Adrenal gland (tissue), 12 donors: ENCODE results near the gene ELN. TPM values are rescaled to one million over a fixed set of nuclear protein-coding genes. Genes with fewer than 3 reads are reported as not detected.

Experiments used
- DNase-seq, 7 donors: peaks; one replicate each; pipeline ENCODE4 v3.0.0-alpha.2; 2019 to 2020
- H3K27ac ChIP-seq, 5 donors: fragments of 200-600 bp; sonication (generic) in 4 of 5; 1 replicate in 3 of 5; 2 replicates in 2 of 5; pipeline versions ENCODE4 v1.5.1 to v1.8.0; 2016 to 2020; ENCODE audit warnings: mild to moderate bottlenecking in 1 of 5
- H3K27me3 ChIP-seq: fragments of 200-600 bp; 2 replicates; pipeline ENCODE4 v1.8.0; 2021
- H3K36me3 ChIP-seq, 2 donors: fragments of 200-600 bp; replicated peaks in 1 of 2; 1 replicate in 1 of 2; 2 replicates in 1 of 2; pipeline versions ENCODE4 v1.5.1 to v1.8.0; 2018 to 2022
- H3K4me1 ChIP-seq, 2 donors: fragments of 200-600 bp; replicated peaks in 1 of 2; 1 replicate in 1 of 2; 2 replicates in 1 of 2; pipeline versions ENCODE4 v1.5.1 to v1.8.0; 2018 to 2021
- H3K4me3 ChIP-seq, 4 donors: fragments of 200-600 bp; sonication (generic) in 3 of 4; one replicate each; pipeline ENCODE4 v1.5.1; 2016 to 2018
- H3K9me3 ChIP-seq, 3 donors: fragments of 200-600 bp; sonication (generic) in 1 of 3; replicated peaks in 1 of 3; 1 replicate in 2 of 3; 2 replicates in 1 of 3; pipeline versions ENCODE4 v1.5.1 to v1.8.0; 2016 to 2021
- POLR2A ChIP-seq, 2 donors: fragments of 450-650 bp; IDR thresholded peaks; one replicate each; pipeline ENCODE4 v1.6.1; 2017; ENCODE audit warnings: antibody characterized with exemption in 2 of 2, mild to moderate bottlenecking in 2 of 2, moderate library complexity in 1 of 2
- WGBS, 4 donors: extraction: QIAGEN DNeasy Blood & Tissue Kit in 2 of 4; methylation state at CpG; one replicate each; pipeline versions ENCODE4 v1.1.5 to v1.1.7; 2013 to 2017; 5-methylcytosine and 5-hydroxymethylcytosine counted together
- intact Hi-C, 2 donors: fragments of 100-400 bp; cut with DNase I; formaldehyde crosslinking; loops; one replicate each; pipeline versions ENCODE4 v1.14.1 to v1.15.0; 2022 to 2023
- polyA plus RNA-seq, 3 donors: library from polyadenylated mRNA; stranded (reverse); fragments of 200-250 nt in 2 of 3; fragments of 350-450 nt in 1 of 3; fragmentation: Illumina TruSeq in 1 of 3; extraction: RNeasy Lipid Tissue Mini Kit (QIAGEN cat#74804) in 1 of 3; gene quantifications; one replicate each; pipeline ENCODE4 v1.2.3, GENCODE V29; 2013 to 2014
- total RNA-seq, 9 donors: library from RNA; depleted of rRNA in 4 of 9; stranded (reverse); fragments of >200 nt in 4 of 9; fragments of 120-200 nt in 1 of 9; fragmentation: NEBNext Ultra II Directional in 1 of 9; extraction: Animal tissue kit (Norgen Biotek cat#: 25700) in 1 of 9; gene quantifications; one replicate each; pipeline versions ENCODE4 v1.1.0 to v1.2.4, GENCODE V29; 2013 to 2023
- TF ChIP-seq, protein P1 (sequence below), 6 experiments: fragments of 450-650 bp in 4 of 6; fragments of 200-600 bp in 2 of 6; sonication (generic) in 1 of 6; IDR thresholded peaks; 1 replicate in 5 of 6; 2 replicates in 1 of 6; pipeline versions ENCODE4 v1.5.1 to v1.8.0; 2016 to 2021; ENCODE audit warnings: antibody characterized with exemption in 6 of 6, mild to moderate bottlenecking in 2 of 6, moderate library complexity in 1 of 6
- donor health status: healthy with polysubstance abuse.
- donor health status: Bipolar disorder and iron deficiency.
- donor health status: DM: yes; HTN: yes; CAD: no.
- donor health status: DM: no; HTN: no; CAD: no.
- donor health status: DM: no; HTN: no; CAD: no.
- donor health status: DM: yes; HTN: yes; CAD: no.

The ELN gene
- total and polyA plus RNA-seq, 12 donors = 4.6 to 107 (median 15.9) TPM

DNA sequence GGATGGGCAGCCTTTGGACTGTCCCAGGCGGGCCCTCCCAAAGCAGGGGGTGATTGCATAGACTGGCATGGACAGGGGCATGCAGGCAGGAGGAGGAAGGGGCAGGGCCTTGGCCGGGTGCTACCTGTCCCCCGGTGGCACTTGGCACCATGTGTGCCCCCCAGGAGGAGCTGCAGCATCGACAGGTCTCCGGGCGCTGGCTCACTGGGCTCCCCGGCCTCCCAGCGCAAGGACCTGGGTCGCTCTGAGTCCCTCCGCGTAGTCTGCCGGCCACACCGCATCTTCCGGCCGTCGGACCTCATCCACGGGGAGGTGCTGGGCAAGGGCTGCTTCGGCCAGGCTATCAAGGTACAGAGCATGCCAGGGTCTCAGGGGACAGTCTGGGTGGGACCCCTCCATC lies 78.9 kb downstream of the ELN start:
- TF ChIP-seq, protein P1, sequence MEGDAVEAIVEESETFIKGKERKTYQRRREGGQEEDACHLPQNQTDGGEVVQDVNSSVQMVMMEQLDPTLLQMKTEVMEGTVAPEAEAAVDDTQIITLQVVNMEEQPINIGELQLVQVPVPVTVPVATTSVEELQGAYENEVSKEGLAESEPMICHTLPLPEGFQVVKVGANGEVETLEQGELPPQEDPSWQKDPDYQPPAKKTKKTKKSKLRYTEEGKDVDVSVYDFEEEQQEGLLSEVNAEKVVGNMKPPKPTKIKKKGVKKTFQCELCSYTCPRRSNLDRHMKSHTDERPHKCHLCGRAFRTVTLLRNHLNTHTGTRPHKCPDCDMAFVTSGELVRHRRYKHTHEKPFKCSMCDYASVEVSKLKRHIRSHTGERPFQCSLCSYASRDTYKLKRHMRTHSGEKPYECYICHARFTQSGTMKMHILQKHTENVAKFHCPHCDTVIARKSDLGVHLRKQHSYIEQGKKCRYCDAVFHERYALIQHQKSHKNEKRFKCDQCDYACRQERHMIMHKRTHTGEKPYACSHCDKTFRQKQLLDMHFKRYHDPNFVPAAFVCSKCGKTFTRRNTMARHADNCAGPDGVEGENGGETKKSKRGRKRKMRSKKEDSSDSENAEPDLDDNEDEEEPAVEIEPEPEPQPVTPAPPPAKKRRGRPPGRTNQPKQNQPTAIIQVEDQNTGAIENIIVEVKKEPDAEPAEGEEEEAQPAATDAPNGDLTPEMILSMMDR (IDR thresholded peaks at IDR 0.05) = no peak
- no peak for TF ChIP-seq POLR2A (IDR thresholded peaks at IDR 0.05)
- WGBS, 4 donors = 94 to 100% (median 95%) methylated on average over 2 to 18 of the region's 18 CpGs
- Histone ChIP-seq H3K4me1 (no peaks in the 10 kb centered on the region), H3K27me3 (no peaks in the 10 kb centered on the region), H3K9me3 (no peaks in the 10 kb centered on the region), H3K36me3 (peaks cover 0 to 67% of the 10 kb centered on the region in 2 donors), H3K4me3 (no peak overlapping the region), H3K27ac (no peak overlapping the region)
- DNase-seq = no peak
- intact Hi-C loops = no loop called here

GRCh38 chr7:74115326-74115725 lies 87.4 kb downstream of the ELN start:
- Histone ChIP-seq H3K9me3 (no peaks in the 10 kb centered on the region), H3K27ac (no peak overlapping the region), H3K27me3 (no peaks in the 10 kb centered on the region), H3K4me1 (no peaks in the 10 kb centered on the region), H3K4me3 (no peak overlapping the region), H3K36me3 (peaks cover 0 to 32% of the 10 kb centered on the region in 2 donors)
- intact Hi-C loops = no loop called here
- 75 to 83% (median 81%) methylated on average over 16 to 17 of the region's 17 CpGs for whole genome bisulfite sequencing, 4 donors
- TF ChIP-seq POLR2A (IDR thresholded peaks at IDR 0.05) = no peak
- TF ChIP-seq, protein P1 (IDR thresholded peaks at IDR 0.05) = no peak
- no peak for DNase-seq

- Histone ChIP-seq H3K4me1 (no peaks in the 10 kb centered on the region), H3K4me3 (no peak overlapping the region), H3K9me3 (no peaks in the 10 kb centered on the region), H3K36me3 (peaks cover 0 to 31% of the 10 kb centered on the region in 2 donors), H3K27me3 (no peaks in the 10 kb centered on the region), H3K27ac (no peak overlapping the region)
- intact Hi-C loops = no loop called here
- DNase-seq = no peak
- WGBS, 4 donors = 84 to 90% (median 87%) methylated on average over 13 of the region's 13 CpGs
- no peak for TF ChIP-seq POLR2A (IDR thresholded peaks at IDR 0.05)
- TF ChIP-seq, protein P1 (IDR thresholded peaks at IDR 0.05) = no peak
Observed at GRCh38 chr7:74116356-74116755, 88.4 kb downstream of the ELN start.

Other genes with a start within 250 kb of the ELN start
- 1 to 10 TPM in 1 of 9 donors, under 1 TPM in 7, not detected in 1; 0.16 to 1.2 (median 0.43) TPM for gene CLDN4, start 197.2 kb upstream of the ELN start, total RNA-seq
- under 1 TPM; 0.04 to 0.48 (median 0.37) TPM for gene CLDN4, start 197.2 kb upstream of the ELN start, polyA plus RNA-seq
- gene METTL27, start 185.7 kb upstream of the ELN start, total RNA-seq = 1 to 10 TPM in 8 of 9 donors, not detected in 1; 1.3 to 8.3 (median 3.0) TPM
- 1 to 10 TPM in 2 of 3 donors, under 1 TPM in 1; 0.40 to 2.2 (median 1.1) TPM for gene METTL27, start 185.7 kb upstream of the ELN start, polyA plus RNA-seq
- not detected for gene TMEM270, start 167.0 kb upstream of the ELN start, total RNA-seq
- under 1 TPM in 2 of 3 donors, not detected in 1; 0.20 to 0.56 TPM for gene TMEM270, start 167.0 kb upstream of the ELN start, polyA plus RNA-seq
- gene LIMK1, start 55.6 kb downstream of the ELN start, total RNA-seq = 10 to 100 TPM; 17.7 to 32.1 (median 21.8) TPM
- gene LIMK1, start 55.6 kb downstream of the ELN start, polyA plus RNA-seq = 10 to 100 TPM in 1 of 3 donors, 1 to 10 TPM in 2; 7.2 to 18.6 (median 8.9) TPM
- gene EIF4H, start 146.2 kb downstream of the ELN start, total RNA-seq = 100 to 1,000 TPM; 229 to 364 (median 262) TPM
- 100 to 1,000 TPM; 108 to 215 (median 142) TPM for gene EIF4H, start 146.2 kb downstream of the ELN start, polyA plus RNA-seq
- 10 to 100 TPM in 7 of 9 donors, 1 to 10 TPM in 2; 1.7 to 16.9 (median 13.9) TPM for gene LAT2, start 181.8 kb downstream of the ELN start, total RNA-seq
- gene LAT2, start 181.8 kb downstream of the ELN start, polyA plus RNA-seq = 10 to 100 TPM in 1 of 3 donors, 1 to 10 TPM in 2; 5.5 to 14.3 (median 9.5) TPM
- 10 to 100 TPM; 12.0 to 23.2 (median 15.1) TPM for gene RFC2, start 226.2 kb downstream of the ELN start, total RNA-seq
- gene RFC2, start 226.2 kb downstream of the ELN start, polyA plus RNA-seq = 10 to 100 TPM in 2 of 3 donors, 1 to 10 TPM in 1; 9.3 to 18.0 (median 12.3) TPM